GM18861 (cell line): ENCODE data around the gene ARL15.

Source experiments
- ATAC-seq: cut with Tn5 transposase; IDR thresholded peaks from one replicate; pipeline ENCODE4 v1.9.1; 2021; ENCODE audit not compliant: unreplicated experiment

The ARL15 gene

GRCh38 chr5:54315736-54316528 is 5.6 kb upstream of the ARL15 start:
- ATAC-seq = no peak

GRCh38 chr5:54313311-54314270 is 3.2 kb upstream of the ARL15 start:
- no peak for ATAC-seq

GRCh38 chr5:54312499-54312898 is 2.1 kb upstream of the ARL15 start:
- ATAC-seq = no peak

- ATAC-seq = no peak
These were observed 854 bp upstream of the ARL15 start for GRCh38 chr5:54311176-54311677.

- ATAC-seq = peak; percentile 4
These were observed 511 bp downstream of the ARL15 start for GRCh38 chr5:54309691-54310432.

GRCh38 chr5:54309276-54309675 is 1.1 kb downstream of the ARL15 start:
- no peak for ATAC-seq

GRCh38 chr5:54307583-54307982 is 2.8 kb downstream of the ARL15 start:
- ATAC-seq = no peak

GRCh38 chr5:54306893-54307292 is 3.5 kb downstream of the ARL15 start:
- ATAC-seq = no peak

GRCh38 chr5:54305737-54306136 is 4.6 kb downstream of the ARL15 start:
- no peak for ATAC-seq

GRCh38 chr5:54304040-54304439 is 6.3 kb downstream of the ARL15 start:
- ATAC-seq = no peak

GRCh38 chr5:54302267-54302687 is 8.1 kb downstream of the ARL15 start:
- no peak for ATAC-seq

- ATAC-seq = no peak
These were observed 8.5 kb downstream of the ARL15 start for GRCh38 chr5:54301849-54302248.

- ATAC-seq = no peak
These were observed 9.2 kb downstream of the ARL15 start for GRCh38 chr5:54301220-54301619.

GRCh38 chr5:54298947-54299346 is 11.4 kb downstream of the ARL15 start:
- ATAC-seq = no peak

GRCh38 chr5:54296386-54296785 is 14.0 kb downstream of the ARL15 start:
- no peak for ATAC-seq

- ATAC-seq = no peak
These were observed 14.6 kb downstream of the ARL15 start for GRCh38 chr5:54295651-54296276.

GRCh38 chr5:54294097-54294667 is 16.2 kb downstream of the ARL15 start:
- no peak for ATAC-seq

- ATAC-seq = no peak
These were observed 17.5 kb downstream of the ARL15 start for GRCh38 chr5:54292866-54293265.

GRCh38 chr5:54291498-54291897 is 18.9 kb downstream of the ARL15 start:
- no peak for ATAC-seq

GRCh38 chr5:54289769-54290168 is 20.6 kb downstream of the ARL15 start:
- ATAC-seq = no peak
